ENCODE data around the gene NRXN3.

- TF ChIP-seq CTCF (conservative IDR thresholded peaks at IDR 0.05; ENCODE audit: low read depth, low read length) (no peak), EZH2phosphoT487 (IDR thresholded peaks at IDR 0.05; ENCODE audit: borderline replicate concordance, low read length) (no peak), EZH2 (IDR thresholded peaks at IDR 0.05; ENCODE audit: low read length, unreplicated experiment) (no peak)
Measured at GRCh38 chr14:79734151-79734550, 1564.0 kb downstream of the NRXN3 start.
